Nephron (organoid): ENCODE measurements around the gene MDM4.

Source experiments
- H3K27ac Mint-ChIP-seq, 3 experiments: 2 replicates each; pipeline ENCODE4 v1.8.0; 2020; ENCODE audit warnings: mixed read lengths in 3 of 3, mild to moderate bottlenecking in 2 of 3, moderate library complexity in 1 of 3
- H3K27me3 Mint-ChIP-seq: 2 replicates; pipeline ENCODE4 v1.8.0; 2021; ENCODE audit warnings: low read depth, mild to moderate bottlenecking, moderate library complexity, mixed read lengths
- H3K36me3 Mint-ChIP-seq: 2 replicates; pipeline ENCODE4 v1.8.0; 2020; ENCODE audit warnings: low read depth, mixed read lengths
- H3K4me1 Mint-ChIP-seq: 2 replicates; pipeline ENCODE4 v1.8.0; 2020; ENCODE audit warnings: mixed read lengths
- H3K4me3 Mint-ChIP-seq, 3 experiments: 2 replicates each; pipeline ENCODE4 v1.8.0; 2020; ENCODE audit warnings: mild to moderate bottlenecking in 3 of 3, mixed read lengths in 3 of 3, moderate library complexity in 2 of 3
- H3K9me3 Mint-ChIP-seq: 2 replicates; pipeline ENCODE4 v1.8.0; 2020; ENCODE audit warnings: mixed read lengths
- TF ChIP-seq, protein P1 (sequence below), 3 experiments: fragments of 200-600 bp; sonication (generic); IDR thresholded peaks; one replicate each; pipeline ENCODE4 v1.5.0; 2021; ENCODE audit warnings: antibody characterized with exemption in 3 of 3; ENCODE audit not compliant: unreplicated experiment in 3 of 3

MDM4 gene

DNA sequence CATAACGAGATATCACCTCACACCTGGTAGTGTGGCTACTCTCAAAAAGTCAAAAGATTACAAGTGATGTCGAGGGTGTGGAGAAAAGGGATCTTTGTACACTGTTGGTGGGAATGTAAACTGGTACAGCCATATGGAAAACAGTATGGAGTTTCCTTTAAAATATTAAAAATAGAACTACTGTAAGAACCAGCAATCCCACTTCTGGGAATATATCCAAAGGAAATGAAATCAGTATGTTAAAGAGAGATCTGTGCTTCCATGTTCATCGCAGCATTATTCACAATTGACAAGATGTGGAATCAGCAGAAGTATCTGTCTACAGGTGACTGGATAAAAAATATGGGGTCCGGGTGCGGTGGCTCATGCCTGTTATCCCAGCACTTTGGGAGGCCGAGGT is 14.0 kb upstream of the MDM4 start:
- H3K4me3 Mint-ChIP-seq: no peak overlapping the region
- peaks cover 36% of the 10 kb centered on the region for H3K4me1 Mint-ChIP-seq
- H3K36me3 Mint-ChIP-seq: no peaks in the 10 kb centered on the region
- H3K9me3 Mint-ChIP-seq: no peaks in the 10 kb centered on the region
- H3K27ac Mint-ChIP-seq: no peak overlapping the region
- H3K27me3 Mint-ChIP-seq: peaks cover 7% of the 10 kb centered on the region
- TF ChIP-seq, protein P1, sequence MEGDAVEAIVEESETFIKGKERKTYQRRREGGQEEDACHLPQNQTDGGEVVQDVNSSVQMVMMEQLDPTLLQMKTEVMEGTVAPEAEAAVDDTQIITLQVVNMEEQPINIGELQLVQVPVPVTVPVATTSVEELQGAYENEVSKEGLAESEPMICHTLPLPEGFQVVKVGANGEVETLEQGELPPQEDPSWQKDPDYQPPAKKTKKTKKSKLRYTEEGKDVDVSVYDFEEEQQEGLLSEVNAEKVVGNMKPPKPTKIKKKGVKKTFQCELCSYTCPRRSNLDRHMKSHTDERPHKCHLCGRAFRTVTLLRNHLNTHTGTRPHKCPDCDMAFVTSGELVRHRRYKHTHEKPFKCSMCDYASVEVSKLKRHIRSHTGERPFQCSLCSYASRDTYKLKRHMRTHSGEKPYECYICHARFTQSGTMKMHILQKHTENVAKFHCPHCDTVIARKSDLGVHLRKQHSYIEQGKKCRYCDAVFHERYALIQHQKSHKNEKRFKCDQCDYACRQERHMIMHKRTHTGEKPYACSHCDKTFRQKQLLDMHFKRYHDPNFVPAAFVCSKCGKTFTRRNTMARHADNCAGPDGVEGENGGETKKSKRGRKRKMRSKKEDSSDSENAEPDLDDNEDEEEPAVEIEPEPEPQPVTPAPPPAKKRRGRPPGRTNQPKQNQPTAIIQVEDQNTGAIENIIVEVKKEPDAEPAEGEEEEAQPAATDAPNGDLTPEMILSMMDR (IDR thresholded peaks at IDR 0.05; ENCODE audit: unreplicated experiment in 3 of 3): no peak

DNA sequence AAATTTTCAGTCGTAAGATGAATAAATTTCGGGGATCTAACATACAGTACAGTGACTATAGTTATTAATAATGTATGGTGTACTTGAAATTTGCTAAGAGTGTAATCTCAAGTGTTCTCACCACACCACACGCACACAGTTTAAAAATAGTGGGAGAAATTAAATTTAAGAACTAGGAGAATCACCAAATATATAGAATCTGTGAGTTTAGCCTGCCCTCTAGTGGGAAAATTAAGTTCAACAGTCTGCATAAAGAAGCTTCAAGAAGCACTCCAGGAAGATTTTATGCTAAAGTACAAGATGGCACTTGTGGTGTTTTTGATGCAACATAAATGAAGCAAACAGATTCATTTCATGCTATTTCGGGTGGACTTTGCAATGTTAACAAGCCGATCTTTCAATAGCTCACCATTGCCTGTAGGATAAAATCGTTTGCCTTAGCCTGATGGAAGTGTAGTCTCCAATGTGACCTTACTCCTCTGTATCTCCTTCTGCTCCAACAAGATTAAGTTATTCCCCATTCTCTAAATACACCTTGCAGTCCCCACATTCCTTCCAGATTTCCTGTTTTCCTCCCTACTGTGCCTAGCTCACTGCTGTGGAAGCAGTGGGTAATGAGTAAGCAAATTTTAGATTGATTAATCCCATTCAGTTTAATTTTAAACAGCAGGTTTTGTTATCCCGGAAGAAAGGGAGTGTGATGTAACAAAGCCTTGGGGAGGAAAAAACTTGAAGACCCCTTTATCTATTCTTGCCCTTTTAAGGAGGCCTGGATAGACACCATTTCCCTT is 12.9 kb upstream of the MDM4 start:
- Mint-ChIP-seq H3K4me1 (peaks cover 43% of the 10 kb centered on the region), H3K36me3 (no peaks in the 10 kb centered on the region), H3K27me3 (peaks cover 7% of the 10 kb centered on the region), H3K27ac (peak overlapping the region; percentile 74 to 93 (median 88)), H3K9me3 (no peaks in the 10 kb centered on the region), H3K4me3 (peak overlapping the region; percentile 50 to 75 (median 51))
- TF ChIP-seq, protein P1 (IDR thresholded peaks at IDR 0.05; ENCODE audit: unreplicated experiment in 3 of 3): peak; percentile 80 to 85 (median 80)

DNA sequence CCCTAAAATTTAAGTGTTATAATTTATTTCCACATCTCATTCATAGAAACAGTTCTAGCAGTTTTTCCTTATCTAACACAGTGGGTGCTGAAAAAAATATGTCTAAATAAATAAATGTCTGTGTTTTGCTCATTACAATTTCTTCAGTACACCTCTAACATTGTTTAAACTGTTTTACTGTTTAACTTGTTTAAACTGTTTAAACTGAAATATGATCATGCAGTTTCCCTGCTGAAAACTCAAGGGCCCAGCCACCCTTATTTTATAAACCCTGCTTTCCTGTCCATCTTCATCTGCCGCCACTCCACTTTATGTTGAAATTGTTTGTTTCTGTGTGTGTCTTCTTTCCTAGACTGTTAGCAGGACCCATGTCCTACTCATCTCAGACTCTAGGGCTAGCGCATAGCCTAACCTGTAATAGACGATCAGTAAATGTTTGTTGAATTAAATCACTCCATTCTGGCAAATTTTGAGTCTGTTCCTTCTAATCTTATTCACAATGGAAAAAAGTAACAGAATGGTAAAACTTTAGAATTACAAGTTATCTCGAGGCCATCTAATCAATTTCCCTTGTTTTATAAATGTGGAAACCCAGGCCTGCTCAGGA is 12.2 kb upstream of the MDM4 start:
- TF ChIP-seq, protein P1 (IDR thresholded peaks at IDR 0.05; ENCODE audit: unreplicated experiment in 3 of 3): no peak
- Mint-ChIP-seq H3K9me3 (no peaks in the 10 kb centered on the region), H3K27ac (peak overlapping the region; percentile 44 to 88 (median 74)), H3K36me3 (no peaks in the 10 kb centered on the region), H3K27me3 (peaks cover 4% of the 10 kb centered on the region), H3K4me3 (no peak overlapping the region), H3K4me1 (peaks cover 43% of the 10 kb centered on the region)

DNA sequence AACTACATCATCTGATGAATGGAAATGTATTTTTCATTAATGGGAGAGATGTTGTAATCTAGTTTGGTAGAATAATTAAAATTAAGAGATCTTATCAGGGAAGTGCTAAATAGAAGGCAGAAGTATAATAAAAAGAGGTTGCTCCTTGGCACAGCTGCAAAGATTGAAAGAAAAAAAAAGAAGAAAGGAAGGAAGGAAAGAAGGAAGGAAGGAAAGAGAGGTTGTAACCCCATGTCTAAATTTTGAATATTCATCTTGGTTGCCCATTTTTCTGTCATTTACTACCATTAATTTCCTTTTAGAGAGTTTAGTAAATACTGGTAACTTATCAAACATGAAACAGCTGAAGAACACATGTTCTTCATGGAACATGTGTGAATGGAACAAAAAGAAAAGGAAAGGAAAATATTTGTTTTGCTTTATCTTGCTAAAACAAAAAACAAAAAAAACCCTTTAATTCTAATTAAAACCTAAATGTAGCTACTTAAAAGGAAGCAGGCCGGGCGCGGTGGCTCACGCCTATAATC is 10.5 kb upstream of the MDM4 start:
- H3K27ac Mint-ChIP-seq: peak overlapping the region; percentile 97 to 99 (median 99)
- H3K27me3 Mint-ChIP-seq: no peaks in the 10 kb centered on the region
- H3K9me3 Mint-ChIP-seq: no peaks in the 10 kb centered on the region
- TF ChIP-seq, protein P1 (IDR thresholded peaks at IDR 0.05; ENCODE audit: unreplicated experiment in 3 of 3): no peak
- H3K4me1 Mint-ChIP-seq: peaks cover 43% of the 10 kb centered on the region
- H3K36me3 Mint-ChIP-seq: no peaks in the 10 kb centered on the region
- peak overlapping the region; percentile 92 to 97 (median 97) for H3K4me3 Mint-ChIP-seq

DNA sequence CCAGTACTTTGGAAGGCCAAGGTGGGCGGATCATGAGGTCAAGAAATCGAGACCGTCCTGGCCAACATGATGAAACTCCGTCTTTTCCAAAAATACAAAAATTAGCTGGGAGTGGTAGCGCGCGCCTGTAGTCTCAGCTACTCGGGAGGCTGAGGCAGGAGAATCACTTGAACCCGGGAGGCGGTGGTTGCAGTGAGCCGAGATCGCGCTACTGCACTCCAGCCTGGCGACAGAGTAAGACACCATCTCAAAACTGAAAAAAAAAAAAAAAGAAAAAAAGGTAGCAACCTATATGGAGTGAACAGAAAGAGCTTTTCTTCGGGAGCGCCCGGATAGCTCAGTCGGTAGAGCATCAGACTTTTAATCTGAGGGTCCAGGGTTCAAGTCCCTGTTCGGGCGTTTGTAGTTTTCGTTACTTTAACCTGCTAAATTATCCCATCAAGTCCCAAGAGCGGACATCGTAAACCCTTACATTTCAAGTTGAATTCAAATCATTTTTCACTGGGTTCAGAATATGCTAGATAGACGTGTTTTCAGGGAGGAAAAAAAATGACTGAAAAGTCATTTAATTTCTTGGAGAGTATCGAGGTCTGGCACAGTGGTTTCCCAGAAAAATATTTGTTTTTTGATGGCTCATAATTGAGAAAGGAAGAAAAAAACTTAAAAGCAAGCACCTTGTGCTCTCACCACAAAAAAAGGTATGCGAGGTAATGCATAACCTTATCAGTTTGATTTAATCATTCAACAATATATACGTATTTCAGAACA is 9.8 kb upstream of the MDM4 start:
- Mint-ChIP-seq H3K27ac (peak overlapping the region; percentile 97 to 99 (median 99)), H3K4me1 (peaks cover 43% of the 10 kb centered on the region), H3K36me3 (no peaks in the 10 kb centered on the region), H3K9me3 (no peaks in the 10 kb centered on the region), H3K27me3 (no peaks in the 10 kb centered on the region), H3K4me3 (peak overlapping the region; percentile 92 to 97 (median 97))
- TF ChIP-seq, protein P1 (IDR thresholded peaks at IDR 0.05; ENCODE audit: unreplicated experiment in 3 of 3): no peak
